SHP77 (cell line): Measurements from ENCODE around the gene MIGA1.
"Not testable (repeated sequence)": the region's sequence is repeated elsewhere in the genome, so short reads cannot be mapped to it uniquely, and the experiment has no call there.

Source experiments
- DNase-seq, 2 experiments: peaks; one replicate each; lab custom pipeline; 2025; lab: John Stamatoyannopoulos, UW

The MIGA1 gene

GRCh38 chr1:77779529-77780281 lies at the start of gene MIGA1:
Gene MIGA1 (plus strand): TSS chr1:77779649. CDS start chr1:77783253, 3,604 bp downstream.
- peak; percentile 90 for DNase-seq

- DNase-seq: no peak
Observed at GRCh38 chr1:77732090-77732489, 47.4 kb upstream of the MIGA1 start.

- DNase-seq: no peak
Observed at GRCh38 chr1:77739235-77739634, 40.2 kb upstream of the MIGA1 start.

- DNase-seq: no peak
Observed at GRCh38 chr1:77741316-77741715, 38.1 kb upstream of the MIGA1 start.

GRCh38 chr1:77742011-77742555 lies 37.4 kb upstream of the MIGA1 start:
- DNase-seq: no peak

- no peak for DNase-seq
Observed at GRCh38 chr1:77744576-77744975, 34.9 kb upstream of the MIGA1 start.

GRCh38 chr1:77749489-77749888 lies 30.0 kb upstream of the MIGA1 start:
- not testable (repeated sequence) for DNase-seq

GRCh38 chr1:77756052-77756754 lies 23.2 kb upstream of the MIGA1 start:
- no peak for DNase-seq

- DNase-seq: no peak
Observed at GRCh38 chr1:77757066-77757584, 22.3 kb upstream of the MIGA1 start.

- no peak for DNase-seq
Observed at GRCh38 chr1:77757603-77758002, 21.8 kb upstream of the MIGA1 start.

GRCh38 chr1:77759071-77760028 lies 20.1 kb upstream of the MIGA1 start, which contains the start of gene USP33:
Gene USP33 (minus strand): TSS chr1:77759852. CDS start chr1:77741697, 18,155 bp downstream.
- peak; percentile 68 to 85 for DNase-seq

GRCh38 chr1:77762072-77762476 lies 17.4 kb upstream of the MIGA1 start:
- no peak for DNase-seq

GRCh38 chr1:77768006-77768405 lies 11.4 kb upstream of the MIGA1 start:
- DNase-seq: no peak

GRCh38 chr1:77776007-77776700 lies 3.3 kb upstream of the MIGA1 start:
- DNase-seq: no peak

- no peak for DNase-seq
Observed at GRCh38 chr1:77781683-77782082, 2.2 kb downstream of the MIGA1 start.

GRCh38 chr1:77783141-77783540 lies 3.7 kb downstream of the MIGA1 start:
- no peak for DNase-seq

- DNase-seq: not testable (repeated sequence)
Observed at GRCh38 chr1:77786093-77786741, 6.8 kb downstream of the MIGA1 start.

GRCh38 chr1:77794550-77794949 lies 15.1 kb downstream of the MIGA1 start:
- no peak for DNase-seq

GRCh38 chr1:77796695-77797405 lies 17.4 kb downstream of the MIGA1 start:
- DNase-seq: peak in 1 of 2 experiments; percentile 12

- DNase-seq: no peak
Observed at GRCh38 chr1:77797991-77798390, 18.5 kb downstream of the MIGA1 start.
